Transverse colon (tissue), 4 donors: ENCODE data around the gene ARHGAP10.

Experiments
- EP300 ChIP-seq: sonication (generic); formaldehyde crosslinking; IDR thresholded peaks from one replicate; pipeline ENCODE4 v1.6.1; 2017; ENCODE audit warnings: antibody characterized with exemption, low read depth
- POLR2A ChIP-seq: fragments of 450-650 bp; IDR thresholded peaks from one replicate; pipeline ENCODE4 v1.6.1; 2016; ENCODE audit warnings: antibody characterized with exemption, mild to moderate bottlenecking, moderate library complexity
- POLR2AphosphoS5 ChIP-seq, 3 donors: sonication (generic); formaldehyde crosslinking; IDR thresholded peaks; one replicate each; pipeline ENCODE4 v1.6.1; 2016; ENCODE audit warnings: antibody characterized with exemption in 3 of 3
- TF ChIP-seq, protein P1 (sequence below), 5 experiments: fragments of 200-600 bp in 3 of 5; fragments of 450-650 bp in 2 of 5; sonication (generic) in 3 of 5; IDR thresholded peaks; 1 replicate in 2 of 5; 2 replicates in 3 of 5; pipeline ENCODE4 v1.5.1; 2016 to 2017; ENCODE audit warnings: antibody characterized with exemption in 5 of 5, inconsistent platforms in 3 of 5, mild to moderate bottlenecking in 2 of 5, moderate library complexity in 1 of 5

DNA sequence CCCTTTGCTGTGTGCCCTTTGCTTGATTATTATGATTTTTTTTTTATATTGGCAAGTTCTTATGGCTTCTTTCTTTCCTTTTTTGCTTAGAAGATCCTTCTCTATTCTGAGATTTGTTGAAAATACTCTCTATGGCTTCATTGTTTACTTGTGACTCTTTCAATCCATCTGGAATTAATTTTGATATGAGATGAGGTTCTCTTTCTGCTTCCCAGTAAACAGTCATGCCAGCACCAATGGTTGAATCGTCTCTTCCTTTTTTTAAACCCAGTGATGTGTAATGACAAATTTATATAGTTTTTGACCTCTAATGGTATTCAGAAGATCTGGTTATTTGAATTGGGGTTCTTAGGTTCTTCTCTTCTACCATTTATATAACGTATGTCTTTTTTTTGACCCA lies 121.8 kb downstream of the ARHGAP10 start:
- no peak for TF ChIP-seq POLR2AphosphoS5 (IDR thresholded peaks at IDR 0.05)
- no peak for TF ChIP-seq EP300
- TF ChIP-seq, protein P1, sequence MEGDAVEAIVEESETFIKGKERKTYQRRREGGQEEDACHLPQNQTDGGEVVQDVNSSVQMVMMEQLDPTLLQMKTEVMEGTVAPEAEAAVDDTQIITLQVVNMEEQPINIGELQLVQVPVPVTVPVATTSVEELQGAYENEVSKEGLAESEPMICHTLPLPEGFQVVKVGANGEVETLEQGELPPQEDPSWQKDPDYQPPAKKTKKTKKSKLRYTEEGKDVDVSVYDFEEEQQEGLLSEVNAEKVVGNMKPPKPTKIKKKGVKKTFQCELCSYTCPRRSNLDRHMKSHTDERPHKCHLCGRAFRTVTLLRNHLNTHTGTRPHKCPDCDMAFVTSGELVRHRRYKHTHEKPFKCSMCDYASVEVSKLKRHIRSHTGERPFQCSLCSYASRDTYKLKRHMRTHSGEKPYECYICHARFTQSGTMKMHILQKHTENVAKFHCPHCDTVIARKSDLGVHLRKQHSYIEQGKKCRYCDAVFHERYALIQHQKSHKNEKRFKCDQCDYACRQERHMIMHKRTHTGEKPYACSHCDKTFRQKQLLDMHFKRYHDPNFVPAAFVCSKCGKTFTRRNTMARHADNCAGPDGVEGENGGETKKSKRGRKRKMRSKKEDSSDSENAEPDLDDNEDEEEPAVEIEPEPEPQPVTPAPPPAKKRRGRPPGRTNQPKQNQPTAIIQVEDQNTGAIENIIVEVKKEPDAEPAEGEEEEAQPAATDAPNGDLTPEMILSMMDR (IDR thresholded peaks at IDR 0.05) = no peak
- no peak for TF ChIP-seq POLR2A
